ENCODE results near the gene ACTR10.

Gene ACTR10

DNA sequence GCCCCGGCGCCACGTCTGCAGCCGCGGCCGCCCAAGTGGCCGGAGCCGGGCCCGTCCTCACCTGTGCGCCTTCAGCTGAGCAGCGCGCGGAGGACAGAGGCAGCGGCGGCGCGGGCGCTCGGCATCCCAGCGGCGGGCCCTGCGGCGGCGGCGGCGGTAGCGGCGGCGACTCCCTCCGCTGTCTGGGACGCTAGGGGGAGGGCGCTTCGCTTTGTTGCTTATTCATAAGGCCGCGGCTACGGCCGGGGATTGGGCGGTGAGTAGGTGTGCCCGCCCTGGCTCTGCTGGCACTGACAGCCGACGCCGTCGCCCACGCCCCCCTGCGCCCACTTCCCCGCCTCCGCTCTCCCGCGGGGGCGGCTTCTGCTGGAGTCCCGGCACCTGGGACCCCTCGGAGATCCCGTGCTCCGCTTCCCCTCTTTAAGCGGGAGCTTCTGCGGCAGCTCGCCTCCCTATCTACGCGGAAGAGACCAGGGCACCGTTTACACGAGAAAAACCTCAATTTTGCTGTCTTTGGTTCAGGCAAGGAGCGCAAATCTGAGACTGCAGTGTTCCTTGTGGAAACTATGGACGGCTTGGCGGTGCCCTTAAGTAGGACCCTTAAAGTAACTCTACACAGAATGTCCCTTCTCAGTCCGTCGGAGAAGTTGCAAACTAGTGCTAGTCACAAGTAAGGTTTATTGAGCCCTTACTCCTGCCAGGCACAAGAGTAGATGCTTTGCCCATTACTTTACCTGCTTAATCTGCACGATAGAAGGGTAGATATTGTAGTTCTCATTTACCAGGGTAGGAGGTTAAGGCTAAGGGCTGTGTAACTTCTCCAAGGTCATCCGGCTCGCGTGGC is 47.7 kb upstream of the ACTR10 start, which contains the start of gene ARMH4:
Gene ARMH4 (minus strand): TSS at position 200 of the 844 bp plus-strand sequence. CDS start 12,855 bp downstream, outside the sequence.
- Histone ChIP-seq H3K4me1 (ENCODE audit: control insufficient read depth, insufficient read depth, low read length) (no peaks in the 10 kb centered on the region), H3K36me3 (ENCODE audit: control insufficient read depth in 2 of 2, insufficient read depth in 1 of 2, low read length in 2 of 2) (no peaks in the 10 kb centered on the region), H3K27ac (ENCODE audit: extremely low read depth, low read depth, low read length) (peak within 1 kb of the TSS; percentile 50; the same call in 1 of the 2 replicates), H3K4me3 (ENCODE audit: low read depth, low read length) (peak within 1 kb of the TSS; percentile 92), H3K9me3 (ENCODE audit: control insufficient read depth, insufficient read depth, low read depth, low read length) (no peaks in the 10 kb centered on the region)
- CTCF ChIA-PET = interaction anchor here (0.6 to 0.7 kb wide), 2 partner anchors 42 to 295 kb away, joined by 3 to 4 read pairs; no protein-coding TSS in a partner anchor
- POLR2A ChIA-PET = interaction anchor here (1.3 kb wide), 1 partner anchor 93 kb away, joined by 6 read pairs; the partner anchor contains the start of gene PSMA3
- TF ChIP-seq, protein P1, sequence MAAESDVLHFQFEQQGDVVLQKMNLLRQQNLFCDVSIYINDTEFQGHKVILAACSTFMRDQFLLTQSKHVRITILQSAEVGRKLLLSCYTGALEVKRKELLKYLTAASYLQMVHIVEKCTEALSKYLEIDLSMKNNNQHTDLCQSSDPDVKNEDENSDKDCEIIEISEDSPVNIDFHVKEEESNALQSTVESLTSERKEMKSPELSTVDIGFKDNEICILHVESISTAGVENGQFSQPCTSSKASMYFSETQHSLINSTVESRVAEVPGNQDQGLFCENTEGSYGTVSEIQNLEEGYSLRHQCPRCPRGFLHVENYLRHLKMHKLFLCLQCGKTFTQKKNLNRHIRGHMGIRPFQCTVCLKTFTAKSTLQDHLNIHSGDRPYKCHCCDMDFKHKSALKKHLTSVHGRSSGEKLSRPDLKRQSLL (tag by site-specific recombination; IDR thresholded peaks at IDR 0.05) = no peak
- TF ChIP-seq ZNF239 (tag by site-specific recombination; IDR thresholded peaks at IDR 0.05) (no peak), KLF8 (tag by site-specific recombination; IDR thresholded peaks at IDR 0.05) (peak; percentile 65), PRDM2 (tag by site-specific recombination; IDR thresholded peaks at IDR 0.05; ENCODE audit: borderline replicate concordance) (no peak), ZFHX2 (tag by site-specific recombination; conservative IDR thresholded peaks at IDR 0.05) (peak; percentile 98), ZNF530 (tag by site-specific recombination; IDR thresholded peaks at IDR 0.05; ENCODE audit: low read depth) (no peak), GLIS1 (tag by site-specific recombination; IDR thresholded peaks at IDR 0.05) (peak; percentile 74), SCRT2 (tag by site-specific recombination; IDR thresholded peaks at IDR 0.05) (no peak), SP2 (tag by site-specific recombination; IDR thresholded peaks at IDR 0.05) (peak; percentile 93), ZNF223 (tag by site-specific recombination; IDR thresholded peaks at IDR 0.05) (no peak), ZNF433 (tag by site-specific recombination; IDR thresholded peaks at IDR 0.05; ENCODE audit: low read depth) (no peak), ZNF561 (tag by site-specific recombination; IDR thresholded peaks at IDR 0.05; ENCODE audit: borderline replicate concordance) (peak; percentile 64; the same call in 1 of the 2 replicates), SALL2 (tag by site-specific recombination; IDR thresholded peaks at IDR 0.05; ENCODE audit: borderline replicate concordance) (no peak), PATZ1 (tag by site-specific recombination; IDR thresholded peaks at IDR 0.05) (peak; percentile 77), ZNF629 (tag by site-specific recombination; IDR thresholded peaks at IDR 0.05) (no peak), SP3 (tag by site-specific recombination; IDR thresholded peaks at IDR 0.05) (peak; percentile 54), ZNF692 (tag by site-specific recombination; IDR thresholded peaks at IDR 0.05) (no peak), ZNF16 (tag by site-specific recombination; IDR thresholded peaks at IDR 0.05; ENCODE audit: low read depth) (no peak), GLIS2 (tag by site-specific recombination; IDR thresholded peaks at IDR 0.05) (peak; percentile 90)
- TF ChIP-seq, protein P2, sequence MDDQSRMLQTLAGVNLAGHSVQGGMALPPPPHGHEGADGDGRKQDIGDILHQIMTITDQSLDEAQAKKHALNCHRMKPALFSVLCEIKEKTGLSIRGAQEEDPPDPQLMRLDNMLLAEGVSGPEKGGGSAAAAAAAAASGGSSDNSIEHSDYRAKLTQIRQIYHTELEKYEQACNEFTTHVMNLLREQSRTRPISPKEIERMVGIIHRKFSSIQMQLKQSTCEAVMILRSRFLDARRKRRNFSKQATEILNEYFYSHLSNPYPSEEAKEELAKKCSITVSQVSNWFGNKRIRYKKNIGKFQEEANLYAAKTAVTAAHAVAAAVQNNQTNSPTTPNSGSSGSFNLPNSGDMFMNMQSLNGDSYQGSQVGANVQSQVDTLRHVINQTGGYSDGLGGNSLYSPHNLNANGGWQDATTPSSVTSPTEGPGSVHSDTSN (CRISPR knock-in tag; IDR thresholded peaks at IDR 0.05) = 0 out of 2 replicates have a peak, but pooled peaks have one; percentile 28
- TF ChIP-seq, protein P3, sequence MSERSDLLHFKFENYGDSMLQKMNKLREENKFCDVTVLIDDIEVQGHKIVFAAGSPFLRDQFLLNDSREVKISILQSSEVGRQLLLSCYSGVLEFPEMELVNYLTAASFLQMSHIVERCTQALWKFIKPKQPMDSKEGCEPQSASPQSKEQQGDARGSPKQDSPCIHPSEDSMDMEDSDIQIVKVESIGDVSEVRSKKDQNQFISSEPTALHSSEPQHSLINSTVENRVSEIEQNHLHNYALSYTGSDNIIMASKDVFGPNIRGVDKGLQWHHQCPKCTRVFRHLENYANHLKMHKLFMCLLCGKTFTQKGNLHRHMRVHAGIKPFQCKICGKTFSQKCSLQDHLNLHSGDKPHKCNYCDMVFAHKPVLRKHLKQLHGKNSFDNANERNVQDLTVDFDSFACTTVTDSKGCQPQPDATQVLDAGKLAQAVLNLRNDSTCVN (tag by site-specific recombination; optimal IDR thresholded peaks at IDR 0.05) = peak; percentile 47
